Measurements from ENCODE around the gene PODXL.

GRCh38 chr7:131493081-131493480, 63.3 kb downstream of the PODXL start:
- no peak for TF ChIP-seq CTCF (optimal IDR thresholded peaks at IDR 0.05 in 1 of 3, IDR thresholded peaks at IDR 0.05 in 1 of 3, conservative IDR thresholded peaks at IDR 0.05 in 1 of 3; ENCODE audit: extremely low read depth in 1 of 3, insufficient read depth in 2 of 3, low read length in 3 of 3)
- TF ChIP-seq EZH2 (IDR thresholded peaks at IDR 0.05; ENCODE audit: low read length): no peak

Measured in keratinocyte (primary cell).